Kidney (tissue), 14 donors: ENCODE data around the gene ABTB1. TPM values are rescaled to one million over a fixed set of nuclear protein-coding genes. Genes with fewer than 3 reads are reported as not detected.
A peak's percentile ranks its signal among the peaks of the same experiment; 100 is the strongest.

Experiments used
- DNase-seq, 5 donors: peaks; one replicate each; pipeline ENCODE4 v3.0.0-alpha.2; 2013 to 2020
- FAIRE-seq: peaks from 2 replicates; lab custom pipeline; 2012; peaks lifted over from hg19 to GRCh38; lab: Jason Lieb, UNC
- H3K27ac ChIP-seq, 2 donors: one replicate each; pipeline ENCODE4 v1.7.0; 2013; ENCODE audit warnings: low read depth in 2 of 2, low read length in 2 of 2, inconsistent platforms in 1 of 2
- H3K27me3 ChIP-seq: one replicate; pipeline ENCODE4 v1.7.1; 2013; ENCODE audit warnings: low read length, inconsistent platforms; ENCODE audit not compliant: control insufficient read depth, insufficient read depth
- H3K36me3 ChIP-seq, 3 donors: one replicate each; pipeline versions ENCODE4 v1.7.0 to v1.7.1; 2013; ENCODE audit warnings: low read length in 3 of 3, control low read depth in 1 of 3, inconsistent platforms in 1 of 3; ENCODE audit not compliant: insufficient read depth in 3 of 3, control insufficient read depth in 2 of 3
- H3K4me1 ChIP-seq, 3 donors: one replicate each; pipeline versions ENCODE4 v1.7.0 to v1.7.1; 2013; ENCODE audit warnings: low read length in 3 of 3, inconsistent platforms in 1 of 3, low read depth in 1 of 3; ENCODE audit not compliant: control insufficient read depth in 2 of 3, insufficient read depth in 2 of 3
- H3K4me3 ChIP-seq, 3 donors: one replicate each; pipeline versions ENCODE4 v1.7.0 to v1.8.1; 2013; ENCODE audit warnings: low read length in 3 of 3, control low read depth in 1 of 3, inconsistent platforms in 1 of 3
- H3K9ac ChIP-seq, 3 donors: one replicate each; pipeline versions ENCODE4 v1.7.0 to v1.7.1; 2013; ENCODE audit warnings: low read length in 3 of 3, control low read depth in 1 of 3, inconsistent platforms in 1 of 3
- H3K9me3 ChIP-seq, 3 donors: one replicate each; pipeline versions ENCODE4 v1.7.0 to v1.7.1; 2013; ENCODE audit warnings: low read length in 3 of 3, control low read depth in 1 of 3, inconsistent platforms in 1 of 3; ENCODE audit not compliant: control insufficient read depth in 2 of 3, insufficient read depth in 1 of 3
- intact Hi-C: fragments of 100-400 bp; cut with DNase I; formaldehyde crosslinking; loops from one replicate; pipeline ENCODE4 v1.11.1; 2022
- polyA plus RNA-seq: library from polyadenylated mRNA; stranded (reverse); fragments of 350-450 nt; fragmentation: Illumina TruSeq; extraction: RNeasy Lipid Tissue Mini Kit (QIAGEN cat#74804); gene quantifications from one replicate; pipeline ENCODE4 v1.2.3, GENCODE V29; 2014; ENCODE audit warnings: low read depth, low replicate concordance; ENCODE audit not compliant: insufficient read depth
- total RNA-seq: library from RNA; stranded (reverse); fragmentation: NEBNext Ultra II Directional; extraction: Animal tissue kit (Norgen Biotek cat#: 25700); gene quantifications from one replicate; pipeline ENCODE4 v1.2.1, GENCODE V29; 2021
- TF ChIP-seq, protein P1 (sequence below): IDR thresholded peaks from 3 replicates; pipeline ENCODE4 v1.5.1; 2012; ENCODE audit warnings: mild to moderate bottlenecking, moderate library complexity, borderline replicate concordance; ENCODE audit not compliant: insufficient read depth; ENCODE audit errors: extremely low read depth
- donor health status: control.
- donor health status: control.
- donor health status: control.
- donor health status: control.
- donor health status: control.
- donor health status: DM: yes; HTN: yes; CAD: no.
- donor health status: Normal renal cell carcinoma (clear cell type).

The ABTB1 gene
- total and polyA plus RNA-seq, 2 donors from 2014 or later: 29.2 to 43.2 TPM

DNA sequence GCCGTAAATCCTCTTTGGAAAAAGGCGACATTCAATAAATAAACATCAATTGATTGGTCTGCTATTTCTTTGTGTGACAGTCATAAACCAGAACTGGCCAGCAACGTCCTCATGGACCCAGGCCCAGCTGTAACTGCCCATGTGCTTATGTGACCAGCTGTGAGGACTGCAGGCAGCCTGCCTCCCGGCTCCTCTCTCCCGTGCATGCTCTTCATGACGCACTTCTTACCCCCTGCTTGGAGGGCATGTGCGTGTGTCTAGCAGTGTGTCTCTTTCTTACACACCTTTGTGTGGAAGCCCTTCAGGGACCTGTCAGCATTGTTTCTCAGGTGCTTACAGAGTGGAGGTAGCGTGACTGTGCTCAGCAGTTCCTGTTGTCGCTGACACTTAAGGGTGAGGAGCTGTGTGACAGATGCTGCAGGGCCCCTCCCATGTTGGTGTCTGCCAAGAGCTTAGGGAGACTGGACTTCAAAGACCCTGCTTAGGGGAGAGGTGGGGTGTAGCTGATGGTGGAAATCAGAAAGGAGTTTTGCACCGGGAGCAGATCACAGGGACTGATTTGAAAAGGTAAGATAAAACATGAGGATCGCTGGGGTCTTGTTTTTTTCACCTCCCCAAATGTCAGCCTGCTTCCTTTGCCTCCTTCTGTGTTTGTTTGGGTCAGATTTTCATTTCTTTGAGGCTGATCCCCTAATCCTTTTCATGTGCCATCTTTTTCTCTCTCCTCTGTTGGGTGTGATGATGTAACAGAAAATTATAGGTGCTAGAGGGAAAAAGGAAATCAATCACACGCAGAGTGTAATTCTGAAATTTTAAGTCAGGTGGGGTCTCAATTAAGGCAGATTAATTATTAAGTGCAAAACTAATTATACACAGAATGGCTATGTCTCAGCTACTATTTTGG, 41.7 kb upstream of the ABTB1 start:
- Histone ChIP-seq H3K4me1 (peaks cover 3 to 14% (median 3%) of the 10 kb centered on the region in 3 donors), H3K27ac (no peak overlapping the region), H3K9me3 (no peaks in the 10 kb centered on the region), H3K36me3 (no peaks in the 10 kb centered on the region), H3K4me3 (no peak overlapping the region), H3K27me3 (peaks cover 4% of the 10 kb centered on the region), H3K9ac (no peak overlapping the region)
- intact Hi-C loops: no loop called here
- DNase-seq (no peak), FAIRE-seq (no peak)
- TF ChIP-seq, protein P1, sequence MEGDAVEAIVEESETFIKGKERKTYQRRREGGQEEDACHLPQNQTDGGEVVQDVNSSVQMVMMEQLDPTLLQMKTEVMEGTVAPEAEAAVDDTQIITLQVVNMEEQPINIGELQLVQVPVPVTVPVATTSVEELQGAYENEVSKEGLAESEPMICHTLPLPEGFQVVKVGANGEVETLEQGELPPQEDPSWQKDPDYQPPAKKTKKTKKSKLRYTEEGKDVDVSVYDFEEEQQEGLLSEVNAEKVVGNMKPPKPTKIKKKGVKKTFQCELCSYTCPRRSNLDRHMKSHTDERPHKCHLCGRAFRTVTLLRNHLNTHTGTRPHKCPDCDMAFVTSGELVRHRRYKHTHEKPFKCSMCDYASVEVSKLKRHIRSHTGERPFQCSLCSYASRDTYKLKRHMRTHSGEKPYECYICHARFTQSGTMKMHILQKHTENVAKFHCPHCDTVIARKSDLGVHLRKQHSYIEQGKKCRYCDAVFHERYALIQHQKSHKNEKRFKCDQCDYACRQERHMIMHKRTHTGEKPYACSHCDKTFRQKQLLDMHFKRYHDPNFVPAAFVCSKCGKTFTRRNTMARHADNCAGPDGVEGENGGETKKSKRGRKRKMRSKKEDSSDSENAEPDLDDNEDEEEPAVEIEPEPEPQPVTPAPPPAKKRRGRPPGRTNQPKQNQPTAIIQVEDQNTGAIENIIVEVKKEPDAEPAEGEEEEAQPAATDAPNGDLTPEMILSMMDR: no peak

DNA sequence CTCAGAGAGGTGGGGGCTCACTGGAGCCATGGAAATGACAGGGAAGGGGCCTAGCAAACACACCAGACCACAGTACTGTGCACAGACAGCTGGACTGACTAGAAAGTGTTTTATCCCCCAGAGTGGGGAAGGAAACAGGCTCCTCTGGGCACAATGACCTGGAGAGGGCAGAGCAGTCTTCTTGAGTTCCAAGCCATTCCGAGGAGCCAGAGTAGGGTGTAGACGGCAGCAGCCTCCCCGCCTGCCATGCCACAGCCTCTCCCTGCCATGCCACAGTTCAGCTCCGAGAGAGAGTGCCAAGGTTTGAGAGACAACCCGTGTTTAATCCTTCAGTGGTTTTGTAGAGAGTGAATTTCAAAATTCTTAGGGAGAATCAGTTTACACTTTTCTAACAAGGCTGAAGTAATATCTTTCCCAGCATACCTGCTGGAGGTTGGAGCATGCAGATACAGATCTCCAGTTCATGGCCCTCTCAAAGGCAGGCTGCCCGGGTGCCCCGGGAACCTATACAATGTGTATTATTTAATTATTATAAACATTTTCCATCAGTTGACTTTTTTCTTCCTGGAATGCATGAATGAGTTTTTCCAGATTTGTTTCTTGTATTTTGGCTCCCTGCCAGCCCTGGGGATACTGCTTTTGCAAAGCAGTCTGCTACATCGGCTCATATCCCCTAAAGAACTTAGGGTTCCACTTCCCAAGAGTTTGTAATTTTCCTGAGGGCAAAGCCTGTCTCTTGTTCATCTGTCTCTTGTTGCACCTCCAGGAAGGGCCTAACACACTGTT, 40.5 kb upstream of the ABTB1 start:
- FAIRE-seq: no peak

DNA sequence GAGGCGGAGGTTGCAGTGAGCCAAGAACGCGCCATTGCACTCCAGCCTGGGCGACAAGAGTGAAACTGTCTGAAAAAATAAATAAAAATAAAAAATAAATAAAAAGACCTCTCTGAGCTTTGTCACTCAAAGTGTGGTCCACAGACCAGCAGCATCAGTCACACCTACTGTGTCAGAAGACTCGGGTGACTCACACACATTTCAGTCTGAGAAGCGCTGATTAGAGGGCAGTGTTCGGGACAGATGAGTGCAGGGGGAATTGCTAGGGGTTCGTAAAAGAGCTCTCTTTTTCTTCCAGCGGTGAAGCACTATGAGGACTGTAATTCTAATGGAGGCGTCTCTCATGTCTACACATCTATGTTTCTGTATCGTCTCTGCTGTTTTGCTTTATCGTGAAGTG, 38.1 kb upstream of the ABTB1 start:
- no peak for FAIRE-seq
- Histone ChIP-seq H3K27ac (no peak overlapping the region), H3K4me1 (peaks cover 1 to 8% (median 3%) of the 10 kb centered on the region in 3 donors), H3K9ac (no peak overlapping the region), H3K4me3 (no peak overlapping the region), H3K36me3 (no peaks in the 10 kb centered on the region), H3K27me3 (peaks cover 2% of the 10 kb centered on the region), H3K9me3 (no peaks in the 10 kb centered on the region)
- intact Hi-C loops: no loop called here
- DNase-seq: no peak
- TF ChIP-seq, protein P1: no peak

More for the DNA sequence above, 40.5 kb upstream of the ABTB1 start:
- intact Hi-C loops: no loop called here
- H3K4me3 ChIP-seq: no peak overlapping the region
- H3K27me3 ChIP-seq: peaks cover 4% of the 10 kb centered on the region
- no peaks in the 10 kb centered on the region for H3K36me3 ChIP-seq
- peak in 3 of 5 donors; percentile 32 to 66 (median 58) for DNase-seq
- peaks cover 3 to 14% (median 3%) of the 10 kb centered on the region in 3 donors for H3K4me1 ChIP-seq
- H3K27ac ChIP-seq: no peak overlapping the region
- H3K9ac ChIP-seq: no peak overlapping the region
- TF ChIP-seq, protein P1: no peak
- H3K9me3 ChIP-seq: no peaks in the 10 kb centered on the region
